ENCODE results near the gene GPR15.

GRCh38 chr3:98497381-98497780 lies 34.4 kb upstream of the GPR15 start, which contains the start of gene OR5K2:
- no peak for TF ChIP-seq POLR2A (IDR thresholded peaks at IDR 0.05)
- TF ChIP-seq, protein P1, sequence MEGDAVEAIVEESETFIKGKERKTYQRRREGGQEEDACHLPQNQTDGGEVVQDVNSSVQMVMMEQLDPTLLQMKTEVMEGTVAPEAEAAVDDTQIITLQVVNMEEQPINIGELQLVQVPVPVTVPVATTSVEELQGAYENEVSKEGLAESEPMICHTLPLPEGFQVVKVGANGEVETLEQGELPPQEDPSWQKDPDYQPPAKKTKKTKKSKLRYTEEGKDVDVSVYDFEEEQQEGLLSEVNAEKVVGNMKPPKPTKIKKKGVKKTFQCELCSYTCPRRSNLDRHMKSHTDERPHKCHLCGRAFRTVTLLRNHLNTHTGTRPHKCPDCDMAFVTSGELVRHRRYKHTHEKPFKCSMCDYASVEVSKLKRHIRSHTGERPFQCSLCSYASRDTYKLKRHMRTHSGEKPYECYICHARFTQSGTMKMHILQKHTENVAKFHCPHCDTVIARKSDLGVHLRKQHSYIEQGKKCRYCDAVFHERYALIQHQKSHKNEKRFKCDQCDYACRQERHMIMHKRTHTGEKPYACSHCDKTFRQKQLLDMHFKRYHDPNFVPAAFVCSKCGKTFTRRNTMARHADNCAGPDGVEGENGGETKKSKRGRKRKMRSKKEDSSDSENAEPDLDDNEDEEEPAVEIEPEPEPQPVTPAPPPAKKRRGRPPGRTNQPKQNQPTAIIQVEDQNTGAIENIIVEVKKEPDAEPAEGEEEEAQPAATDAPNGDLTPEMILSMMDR (IDR thresholded peaks at IDR 0.05), result no peak
